K562 (cell line): ENCODE data around the gene PPP2R3C. TPM values are rescaled to one million over a fixed set of nuclear protein-coding genes. Genes with fewer than 3 reads are reported as not detected.

Experiments used
- ATAC-seq: fragments of 200-7000 bp; cut with Tn5 transposase; 3 replicates; pipeline ENCODE4 v1.9.1; 2020; ENCODE audit warnings: moderate library complexity
- BruUV-seq: library from RNA; stranded (reverse); fragments of 400-500 nt; replicated peaks from 2 replicates; lab custom pipeline; 2021; lab: Mats Ljungman, UMichigan
- CTCF ChIA-PET: fragments of 300-600 bp; formaldehyde crosslinking; extraction: SDS; loops from one replicate; lab custom pipeline; 2021; ENCODE audit warnings: low intra/inter-chr PET ratio; lab: Yijun Ruan, JAX
- POLR2A ChIA-PET: fragments of 300-600, 350-650 bp; sonication (Branson Sonifier 250); formaldehyde crosslinking; extraction: SDS; loops from one replicate; lab custom pipeline; 2021; ENCODE audit warnings: antibody characterized with exemption, inconsistent platforms; lab: Yijun Ruan, JAX
- DNase-seq, 4 experiments: peaks; one replicate each; pipeline versions ENCODE4 v3.0.0 to v3.0.0-alpha.2; 2011 to 2018; ENCODE audit warnings: low spot score in 3 of 4, mixed read lengths in 3 of 4; ENCODE audit errors: extremely low read depth in 1 of 4
- FAIRE-seq: peaks from 2 replicates; lab custom pipeline; 2011; peaks lifted over from hg19 to GRCh38; lab: Jason Lieb, UNC
- H2AFZ ChIP-seq: 2 replicates; pipeline ENCODE4 v1.6.0; 2011; ENCODE audit warnings: low read depth, low read length, control low read depth, inconsistent platforms
- H3K27ac ChIP-seq: fragments of 200-600 bp; 3 replicates; pipeline ENCODE4 v1.8.0; 2011; ENCODE audit warnings: low read depth, mild to moderate bottlenecking, control low read depth, inconsistent platforms, low read length, moderate library complexity, mixed read lengths; ENCODE audit errors: extremely low read depth
- H3K27me3 ChIP-seq, 2 experiments: fragments of 300-600 bp in 1 of 2; 2 replicates in 1 of 2; 3 replicates in 1 of 2; pipeline versions ENCODE4 v1.6.0 to v1.8.0; 2011; ENCODE audit warnings: inconsistent platforms in 2 of 2, low read length in 2 of 2, mild to moderate bottlenecking in 1 of 2, mixed read lengths in 1 of 2, moderate library complexity in 1 of 2; ENCODE audit not compliant: control insufficient read depth in 2 of 2, insufficient read depth in 2 of 2
- H3K36me3 ChIP-seq: fragments of 300-600 bp; 3 replicates; pipeline ENCODE4 v1.8.0; 2011; ENCODE audit warnings: mild to moderate bottlenecking, low read length, inconsistent platforms; ENCODE audit not compliant: control insufficient read depth, insufficient read depth
- H3K4me1 ChIP-seq, 2 experiments: fragments of 200-600 bp in 1 of 2; replicated peaks in 1 of 2; 2 replicates in 1 of 2; 3 replicates in 1 of 2; pipeline versions ENCODE4 v1.5.1 to v1.8.0; 2011; ENCODE audit warnings: inconsistent platforms in 2 of 2, low read length in 2 of 2, mild to moderate bottlenecking in 1 of 2, mixed read lengths in 1 of 2, moderate library complexity in 1 of 2; ENCODE audit not compliant: control insufficient read depth in 2 of 2, insufficient read depth in 2 of 2
- H3K4me2 ChIP-seq: 2 replicates; pipeline ENCODE4 v1.6.1; 2011; ENCODE audit warnings: low read length, control low read depth, inconsistent platforms, mixed read lengths; ENCODE audit not compliant: insufficient read depth
- H3K4me3 ChIP-seq: fragments of 200-600 bp; sonication (generic), shearing (Covaris generic); 2 replicates; pipeline ENCODE4 v1.5.1; 2016; ENCODE audit warnings: control low read depth, inconsistent platforms
- H3K79me2 ChIP-seq: fragments of 200-600 bp; 3 replicates; pipeline ENCODE4 v1.8.0; 2011; ENCODE audit warnings: low read length, inconsistent platforms; ENCODE audit not compliant: control insufficient read depth, insufficient read depth
- H3K9ac ChIP-seq, 2 experiments: 2 replicates each; pipeline versions ENCODE4 v1.6.0 to v1.6.1; 2011; ENCODE audit warnings: low read depth in 2 of 2, low read length in 2 of 2, control low read depth in 1 of 2, inconsistent platforms in 1 of 2, mild to moderate bottlenecking in 1 of 2, mixed read lengths in 1 of 2; ENCODE audit not compliant: insufficient read depth in 1 of 2
- H3K9me1 ChIP-seq: one replicate; pipeline ENCODE4 v1.6.0; 2011; ENCODE audit warnings: inconsistent platforms, mild to moderate bottlenecking, low read length, moderate library complexity; ENCODE audit not compliant: control insufficient read depth, insufficient read depth
- H3K9me3 ChIP-seq: replicated peaks from 2 replicates; pipeline ENCODE4 v1.5.1; 2011; ENCODE audit warnings: low read depth, low read length, inconsistent platforms; ENCODE audit not compliant: control insufficient read depth, insufficient read depth
- H4K20me1 ChIP-seq: replicated peaks from 2 replicates; pipeline ENCODE4 v1.6.1; 2011; ENCODE audit warnings: low read length, inconsistent platforms, mixed read lengths; ENCODE audit not compliant: control insufficient read depth, insufficient read depth
- DACH1 ChIP-seq: fragments of 450-650 bp; IDR thresholded peaks from 2 replicates; pipeline ENCODE4 v1.6.1; 2018; ENCODE audit not compliant: partially characterized antibody
- HNRNPUL1 ChIP-seq: fragments of 200-400 bp; formaldehyde crosslinking; IDR thresholded peaks from 2 replicates; pipeline ENCODE4 v1.6.1; 2017; ENCODE audit warnings: low read length
- KDM2B ChIP-seq: fragments of 250-450 bp; sonication (Bioruptor Pico); IDR thresholded peaks from 2 replicates; pipeline ENCODE4 v1.8.0; 2021; ENCODE audit warnings: mild to moderate bottlenecking, moderate library complexity
- POLR2AphosphoS5 ChIP-seq: IDR thresholded peaks from 2 replicates; pipeline ENCODE4 v1.6.1; 2011; ENCODE audit warnings: mild to moderate bottlenecking, low read depth, low read length, moderate library complexity; ENCODE audit not compliant: control insufficient read depth, insufficient read depth
- RBM25 ChIP-seq: fragments of 200-400 bp; formaldehyde crosslinking; IDR thresholded peaks from 2 replicates; pipeline ENCODE4 v1.6.1; 2018; ENCODE audit warnings: low read length, low read depth, moderate library complexity; ENCODE audit not compliant: severe bottlenecking
- U2AF1 ChIP-seq: fragments of 200-400 bp; formaldehyde crosslinking; optimal IDR thresholded peaks from 2 replicates; pipeline ENCODE3; 2017; ENCODE audit warnings: mild to moderate bottlenecking, low read depth, low read length, moderate library complexity
- ZNF121 ChIP-seq: sonication (generic); formaldehyde crosslinking; conservative IDR thresholded peaks from 2 replicates; pipeline ENCODE4 v1.8.0; 2022; ENCODE audit warnings: missing genetic modification reagents
- WGBS: fragments of 100-300 bp; shearing (Covaris generic); methylation state at CpG from one replicate; pipeline ENCODE4 v1.1.6; 2016; ENCODE audit warnings: low coverage, mixed read lengths; ENCODE audit not compliant: insufficient coverage; ENCODE audit errors: missing lambda C conversion rate; 5-methylcytosine and 5-hydroxymethylcytosine counted together
- in situ Hi-C: fragments of 300-500 bp; cut with MboI; formaldehyde crosslinking; loops from 4 replicates; pipeline ENCODE4 v1.15.0; 2018; ENCODE audit warnings: inconsistent platforms, mixed read lengths
- intact Hi-C: fragments of 100-400 bp; cut with micrococcal nuclease; formaldehyde crosslinking; loops from 2 replicates; pipeline ENCODE4 v1.14.2; 2022
- polyA plus RNA-seq, 8 experiments: library from polyadenylated mRNA; depleted of rRNA in 4 of 8; stranded (reverse) in 5 of 8; unstranded in 3 of 8; fragments of >200 nt; fragmentation: Nextera tagmentation in 2 of 8; fragmentation: Illumina TruSeq in 1 of 8; extraction: Ambion mirVana in 2 of 8; extraction: Trizol in 1 of 8; gene quantifications; 2 replicates each; pipeline versions ENCODE4 v1.2.1 to v1.2.3, GENCODE V29; 2011 to 2014; ENCODE audit warnings: inconsistent platforms in 1 of 8, missing spikeins in 1 of 8
- total RNA-seq, 7 experiments: library from RNA; depleted of rRNA in 6 of 7; stranded (reverse); fragments of >200 nt in 6 of 7; fragmentation: Illumina TruSeq in 2 of 7; extraction: Trizol in 2 of 7; gene quantifications; 2 replicates each; pipeline versions ENCODE4 v1.2.1 to v1.2.3, GENCODE V29; 2011 to 2021; ENCODE audit warnings: low replicate concordance in 1 of 7

The PPP2R3C gene
- total and polyA plus RNA-seq, 9 of the 15 experiments (the other 6 are each of a cell fraction or from before 2014, with no cell fraction given) = 14.7 to 43.3 (median 22.7) TPM

- BruUV-seq = no TSS peak
- 17% methylated on average over 1 of the region's 1 CpG for WGBS
- peak overlapping the region in 1 of 2 experiments; percentile 36; a peak in 1 of 4 replicates for H3K9ac ChIP-seq
- H2AFZ ChIP-seq = no peak overlapping the region
- H3K27me3 ChIP-seq = no peaks in the 10 kb centered on the region
- peak overlapping the region; percentile 62 for H3K4me3 ChIP-seq
- no peaks in the 10 kb centered on the region for H4K20me1 ChIP-seq
- ChIA-PET CTCF (no interaction called here), POLR2A (interaction anchor here (0.7 to 1.9 kb wide), 2 partner anchors 10 to 165 kb away, joined by 5 to 10 read pairs; no protein-coding TSS in a partner anchor)
- H3K4me2 ChIP-seq = peak overlapping the region; percentile 94; the same call in 1 of the 2 replicates
- H3K4me1 ChIP-seq = peaks cover 4 to 9% of the 10 kb centered on the region in 2 experiments; a peak in 4 of 5 replicates
- H3K27ac ChIP-seq = no peak overlapping the region; the same call in 2 of the 3 replicates
- ATAC-seq (no peak), FAIRE-seq (no peak), DNase-seq (peak in 1 of 4 experiments; percentile 16)
- peaks cover 53% of the 10 kb centered on the region for H3K79me2 ChIP-seq
- peak; percentile 71 for TF ChIP-seq ZNF121 (CRISPR knock-in tag)
- no peak for TF ChIP-seq KDM2B (CRISPR knock-in tag)
- peak; percentile 50 for TF ChIP-seq RBM25
- no peak for TF ChIP-seq POLR2AphosphoS5
- no peak for TF ChIP-seq DACH1
- no peak for TF ChIP-seq HNRNPUL1
- no peak for TF ChIP-seq U2AF1
- H3K9me1 ChIP-seq = no peaks in the 10 kb centered on the region
- in situ Hi-C loops (no loop called here), intact Hi-C loops (loop anchor here (5.0 to 10.0 kb wide), 2 partner anchors 142 to 249 kb away; partner anchors contain the start of genes BAZ1A and SRP54)
- peaks cover 17% of the 10 kb centered on the region; the same call in 2 of the 3 replicates for H3K36me3 ChIP-seq
- H3K9me3 ChIP-seq = no peaks in the 10 kb centered on the region
These were observed 2.3 kb upstream of the PPP2R3C start for GRCh38 chr14:35124127-35124526.
